ENCODE data around the gene LRCH1.

DNA sequence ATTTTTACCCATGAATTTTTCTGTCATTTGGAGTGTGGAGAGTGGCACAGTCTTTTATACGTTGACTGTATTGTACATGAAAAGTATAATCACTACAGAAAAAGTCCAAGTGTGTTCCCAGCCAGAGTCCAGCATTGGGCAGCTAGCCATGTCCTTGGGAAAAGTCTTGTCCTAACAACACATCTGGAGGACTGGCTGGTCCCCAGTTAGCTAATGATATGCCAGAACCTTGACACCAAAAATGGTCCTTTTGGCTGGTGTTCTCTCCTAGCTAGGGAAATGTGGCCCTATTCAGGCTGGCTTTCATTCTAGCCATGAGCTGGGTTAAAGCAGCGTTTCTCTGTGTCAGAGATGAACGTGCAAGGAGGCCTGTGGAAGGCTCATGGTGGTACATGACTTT lies 145.0 kb downstream of the LRCH1 start:
- no peak for TF ChIP-seq TAF1 (IDR thresholded peaks at IDR 0.05; ENCODE audit: low read depth)
- no peak for TF ChIP-seq NFIC (IDR thresholded peaks at IDR 0.05)
- TF ChIP-seq, protein P1, sequence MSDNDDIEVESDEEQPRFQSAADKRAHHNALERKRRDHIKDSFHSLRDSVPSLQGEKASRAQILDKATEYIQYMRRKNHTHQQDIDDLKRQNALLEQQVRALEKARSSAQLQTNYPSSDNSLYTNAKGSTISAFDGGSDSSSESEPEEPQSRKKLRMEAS (IDR thresholded peaks at IDR 0.05) = no peak
- TF ChIP-seq, protein P2, sequence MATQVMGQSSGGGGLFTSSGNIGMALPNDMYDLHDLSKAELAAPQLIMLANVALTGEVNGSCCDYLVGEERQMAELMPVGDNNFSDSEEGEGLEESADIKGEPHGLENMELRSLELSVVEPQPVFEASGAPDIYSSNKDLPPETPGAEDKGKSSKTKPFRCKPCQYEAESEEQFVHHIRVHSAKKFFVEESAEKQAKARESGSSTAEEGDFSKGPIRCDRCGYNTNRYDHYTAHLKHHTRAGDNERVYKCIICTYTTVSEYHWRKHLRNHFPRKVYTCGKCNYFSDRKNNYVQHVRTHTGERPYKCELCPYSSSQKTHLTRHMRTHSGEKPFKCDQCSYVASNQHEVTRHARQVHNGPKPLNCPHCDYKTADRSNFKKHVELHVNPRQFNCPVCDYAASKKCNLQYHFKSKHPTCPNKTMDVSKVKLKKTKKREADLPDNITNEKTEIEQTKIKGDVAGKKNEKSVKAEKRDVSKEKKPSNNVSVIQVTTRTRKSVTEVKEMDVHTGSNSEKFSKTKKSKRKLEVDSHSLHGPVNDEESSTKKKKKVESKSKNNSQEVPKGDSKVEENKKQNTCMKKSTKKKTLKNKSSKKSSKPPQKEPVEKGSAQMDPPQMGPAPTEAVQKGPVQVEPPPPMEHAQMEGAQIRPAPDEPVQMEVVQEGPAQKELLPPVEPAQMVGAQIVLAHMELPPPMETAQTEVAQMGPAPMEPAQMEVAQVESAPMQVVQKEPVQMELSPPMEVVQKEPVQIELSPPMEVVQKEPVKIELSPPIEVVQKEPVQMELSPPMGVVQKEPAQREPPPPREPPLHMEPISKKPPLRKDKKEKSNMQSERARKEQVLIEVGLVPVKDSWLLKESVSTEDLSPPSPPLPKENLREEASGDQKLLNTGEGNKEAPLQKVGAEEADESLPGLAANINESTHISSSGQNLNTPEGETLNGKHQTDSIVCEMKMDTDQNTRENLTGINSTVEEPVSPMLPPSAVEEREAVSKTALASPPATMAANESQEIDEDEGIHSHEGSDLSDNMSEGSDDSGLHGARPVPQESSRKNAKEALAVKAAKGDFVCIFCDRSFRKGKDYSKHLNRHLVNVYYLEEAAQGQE (IDR thresholded peaks at IDR 0.05; ENCODE audit: low read depth) = no peak
- no peak for TF ChIP-seq EGR1 (IDR thresholded peaks at IDR 0.05)
- no peak for TF ChIP-seq EP300 (IDR thresholded peaks at IDR 0.05; ENCODE audit: borderline replicate concordance)
